DMS114 treated with DMSO at 0.1 percent for 48 hours (cell line): ENCODE results near the gene TTLL11.
"Not testable (repeated sequence)": the region's sequence is repeated elsewhere in the genome, so short reads cannot be mapped to it uniquely, and the experiment has no call there.

Experiments
- DNase-seq: peaks from one replicate; lab custom pipeline; 2025; ENCODE audit not compliant: unreplicated experiment; lab: John Stamatoyannopoulos, UW

TTLL11 gene

DNA sequence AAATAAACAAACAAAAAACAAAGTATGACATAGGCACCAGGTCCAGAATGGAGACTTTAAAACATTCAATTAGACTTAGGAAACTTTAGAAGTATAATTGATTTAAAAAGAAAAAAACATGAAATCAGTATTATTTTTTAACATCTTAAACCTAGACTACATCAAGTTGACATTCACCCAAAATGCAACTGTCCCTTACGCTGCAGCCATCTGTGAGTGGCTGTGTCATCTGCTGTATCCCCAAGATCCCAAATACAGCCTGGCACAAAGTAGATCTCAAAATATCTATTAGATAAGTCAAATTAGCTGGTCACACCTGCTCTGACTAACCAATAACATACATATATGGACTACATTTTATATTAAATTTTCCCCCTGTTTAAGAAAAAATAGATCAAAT lies 7.8 kb downstream of the TTLL11 start:
- no peak for DNase-seq

DNA sequence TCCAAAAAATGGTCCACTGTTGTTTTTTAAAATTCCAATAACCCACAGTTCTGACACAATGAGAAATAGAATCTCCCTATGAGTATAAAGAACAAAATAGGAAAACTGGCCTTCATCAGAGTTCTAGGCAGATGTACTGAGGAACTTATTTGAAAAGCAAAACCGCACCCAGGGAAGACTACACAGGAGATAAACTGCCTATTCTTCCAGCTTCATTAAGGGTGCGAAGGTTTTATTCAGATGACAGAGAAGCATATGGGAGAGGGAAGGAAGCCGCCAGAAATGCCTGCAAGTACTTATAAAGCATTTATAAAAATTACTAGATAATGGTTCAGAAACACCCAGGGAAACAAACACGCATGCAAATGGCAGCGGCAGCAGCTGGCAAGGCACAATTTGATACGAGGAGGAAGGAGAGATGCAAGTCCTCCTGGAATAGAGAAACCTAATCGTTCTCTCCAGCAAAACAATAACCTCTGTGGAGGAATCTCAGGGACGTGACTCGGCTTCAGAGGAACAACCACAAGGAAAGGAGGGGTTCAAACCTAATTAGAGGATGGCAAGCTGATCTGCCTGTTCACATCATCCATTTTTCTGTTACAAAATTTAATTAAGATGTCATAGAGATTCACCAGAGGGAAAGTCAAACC lies 9.0 kb downstream of the TTLL11 start:
- DNase-seq = no peak

DNA sequence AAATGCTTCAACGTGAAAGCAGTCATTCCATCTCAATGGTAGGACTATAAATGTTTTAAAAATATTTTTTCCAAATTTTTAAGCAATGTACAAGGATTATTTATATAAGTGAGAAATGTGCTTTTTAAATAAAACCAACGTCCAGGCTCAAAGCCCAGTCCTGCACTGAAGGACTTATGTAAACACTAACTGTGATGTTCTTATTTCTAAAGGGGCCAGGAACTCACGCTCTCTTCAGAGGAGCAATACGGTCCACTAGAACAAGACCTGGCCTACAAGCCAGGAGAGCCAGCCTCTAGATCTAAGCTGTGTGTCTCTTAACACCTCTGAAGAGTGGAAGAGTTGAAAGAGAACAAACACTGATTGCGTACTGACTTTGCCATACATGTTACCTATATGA lies 12.1 kb downstream of the TTLL11 start:
- no peak for DNase-seq

DNA sequence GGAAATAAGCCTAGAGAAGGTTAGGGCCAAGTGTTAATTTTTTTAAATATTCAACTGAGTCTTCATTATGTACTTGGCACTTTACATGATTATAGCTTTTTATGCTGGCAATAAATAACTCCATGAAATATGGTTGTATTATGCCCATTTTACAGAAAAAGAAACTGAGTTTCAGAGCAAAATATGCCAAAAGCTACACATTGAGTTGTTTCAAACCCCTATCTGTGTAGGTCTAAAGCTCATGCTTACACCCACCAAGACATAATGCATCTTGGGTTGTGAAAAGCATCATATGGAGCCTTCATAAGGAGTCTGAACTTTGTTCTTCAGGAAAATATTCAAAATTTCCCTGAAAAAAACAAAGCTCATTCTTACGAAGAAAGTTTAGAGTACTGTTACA lies 14.6 kb downstream of the TTLL11 start:
- DNase-seq = no peak

DNA sequence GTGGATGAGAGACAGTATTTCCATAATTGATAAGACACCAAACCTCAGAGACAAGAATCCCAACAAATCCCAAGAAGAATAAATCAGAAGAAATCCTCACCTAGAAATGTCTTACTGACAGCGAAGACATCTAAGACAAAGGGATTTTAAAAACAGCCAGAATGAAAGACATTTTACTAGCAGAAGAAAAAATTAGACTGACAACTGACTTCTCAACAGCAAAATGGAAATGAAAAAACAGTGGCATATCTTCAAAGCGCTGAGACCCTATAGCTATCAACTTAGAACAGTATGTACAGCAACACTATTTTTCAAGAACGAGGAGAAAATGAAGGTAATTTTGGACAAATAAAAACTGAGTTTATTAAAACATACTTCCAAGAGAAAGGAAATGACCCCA lies 16.3 kb downstream of the TTLL11 start:
- no peak for DNase-seq

DNA sequence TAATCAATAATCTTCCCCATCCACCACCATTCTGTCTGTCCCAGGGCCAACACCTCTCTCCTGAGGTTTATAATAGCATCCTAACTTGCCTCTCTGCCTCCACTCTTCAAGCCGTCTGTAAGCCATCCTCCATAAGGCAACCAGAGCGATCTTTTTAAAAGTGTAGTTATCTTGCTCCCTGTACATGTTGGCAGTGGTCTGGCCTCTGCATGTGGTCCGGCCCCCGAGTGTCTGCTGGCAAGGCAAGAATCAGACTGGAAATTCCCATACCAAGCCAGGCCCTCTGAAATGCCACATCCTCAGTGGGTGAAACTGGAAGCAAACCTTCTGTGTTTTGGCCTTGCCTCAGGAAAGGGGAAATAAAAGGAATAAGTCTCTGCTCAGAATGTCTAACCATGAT lies 17.0 kb downstream of the TTLL11 start:
- DNase-seq = no peak

DNA sequence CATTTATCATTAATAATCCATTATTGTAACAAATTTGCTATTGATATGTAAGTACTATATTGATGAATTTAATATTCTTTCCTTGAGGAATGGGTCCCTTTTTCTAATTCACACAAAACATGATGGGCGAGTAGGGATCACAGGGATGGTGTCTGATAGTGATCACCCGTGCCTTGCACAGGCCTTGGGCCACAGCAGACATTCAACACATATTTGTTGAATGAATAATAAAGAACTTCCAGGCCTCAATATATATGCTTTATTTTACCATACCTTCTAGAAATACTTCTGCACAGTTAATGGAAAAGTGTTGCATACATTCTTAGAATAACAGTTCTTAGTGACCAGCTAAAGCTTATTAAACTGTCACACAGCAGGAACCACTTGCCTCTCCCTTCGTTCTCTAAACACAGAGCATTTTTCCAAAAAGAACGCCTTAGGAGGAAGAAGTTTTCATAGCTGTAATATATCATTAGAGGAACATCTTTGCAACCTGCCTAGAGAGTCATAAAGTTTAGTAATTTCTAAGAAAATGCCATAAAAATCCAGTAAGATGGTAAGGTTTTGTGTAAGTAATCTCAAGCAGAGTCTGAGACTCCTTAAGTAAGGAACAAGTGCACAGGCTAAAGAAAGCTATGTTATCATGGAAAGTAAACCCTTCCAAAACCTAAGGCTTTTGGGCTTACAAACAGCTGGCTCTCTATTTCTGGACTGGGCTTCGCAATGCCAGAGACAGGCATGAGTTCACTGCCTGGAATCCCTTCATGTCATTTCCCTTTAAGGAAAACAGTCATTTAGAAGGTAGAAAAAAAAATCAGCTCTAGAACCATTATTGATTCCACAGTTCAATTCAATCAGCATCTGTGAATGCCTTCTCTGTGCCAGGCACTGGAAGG lies 17.7 kb downstream of the TTLL11 start:
- no peak for DNase-seq

DNA sequence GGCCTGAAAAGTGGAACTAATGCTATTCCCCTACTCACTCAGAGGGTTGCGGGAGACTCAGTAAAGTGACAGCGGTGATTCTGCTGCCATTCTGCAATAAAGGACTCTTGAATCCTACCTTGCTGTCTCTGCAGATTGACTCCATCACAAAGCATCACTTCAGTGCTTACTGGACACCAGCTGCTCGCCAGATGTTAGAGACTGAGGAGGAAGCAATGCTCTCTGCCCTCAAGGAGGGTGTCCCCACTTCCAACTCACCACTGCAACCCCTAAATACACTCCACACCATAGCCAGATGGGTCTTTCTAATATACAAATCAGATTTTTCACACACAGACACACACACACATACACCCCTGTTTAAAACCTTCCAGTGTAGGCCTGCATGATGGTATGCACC lies 21.4 kb downstream of the TTLL11 start:
- DNase-seq = no peak

DNA sequence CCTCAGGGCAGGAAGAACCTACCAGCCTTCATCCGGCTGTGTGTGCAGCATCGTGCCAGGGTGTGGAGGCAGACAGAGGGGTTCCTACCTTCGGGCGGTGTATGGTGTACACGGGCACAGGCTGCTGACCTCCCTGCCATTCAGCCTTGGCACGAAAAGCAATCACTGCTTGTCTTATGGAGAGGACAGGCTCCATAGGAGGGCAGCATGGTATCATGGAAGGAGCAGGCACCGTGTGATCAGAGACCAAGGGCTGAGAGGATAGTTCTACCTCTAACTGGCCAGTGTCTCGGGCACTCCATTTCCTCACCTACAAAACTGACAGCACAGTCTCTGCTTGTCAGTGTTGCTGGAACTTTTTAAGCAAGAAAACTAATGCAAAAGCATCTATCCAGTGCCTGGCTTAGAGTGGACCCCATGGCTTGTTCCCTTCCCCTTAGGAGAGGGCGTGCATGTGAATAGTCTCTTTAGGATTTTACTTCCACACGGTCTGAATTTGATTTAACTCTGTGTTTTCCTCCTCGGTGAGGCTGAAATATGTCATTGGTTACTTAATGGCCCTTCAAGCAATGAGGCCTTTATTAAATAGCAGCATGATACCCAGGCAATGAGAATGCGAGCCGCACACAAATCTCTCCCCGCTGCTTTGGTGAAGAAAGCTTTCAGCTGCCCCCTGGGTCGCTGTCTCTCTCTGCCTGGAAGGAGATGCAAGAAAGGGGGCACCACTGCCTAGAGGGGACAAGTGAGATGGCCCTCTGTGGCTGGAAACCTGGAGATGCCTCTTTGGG lies 22.2 kb downstream of the TTLL11 start:
- DNase-seq = no peak

DNA sequence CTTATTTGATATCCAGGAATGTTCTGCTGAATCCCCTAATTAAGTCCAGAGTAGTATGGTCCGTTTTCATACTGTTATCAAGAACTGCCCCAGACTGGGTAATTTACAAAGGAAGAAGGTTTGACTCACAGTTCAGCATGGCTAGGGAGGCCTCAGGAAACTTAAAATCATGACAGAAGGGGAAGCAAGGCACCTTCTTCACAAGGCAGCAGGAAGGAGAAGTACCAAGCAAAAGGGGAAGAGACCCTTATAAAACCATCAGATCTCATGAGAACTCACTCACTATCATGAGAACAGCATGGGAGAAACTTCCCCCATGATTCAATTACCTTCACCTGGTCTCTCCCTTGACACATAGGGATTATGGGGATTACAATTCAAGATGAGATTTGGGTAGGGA lies 26.4 kb downstream of the TTLL11 start:
- DNase-seq = not testable (repeated sequence)

DNA sequence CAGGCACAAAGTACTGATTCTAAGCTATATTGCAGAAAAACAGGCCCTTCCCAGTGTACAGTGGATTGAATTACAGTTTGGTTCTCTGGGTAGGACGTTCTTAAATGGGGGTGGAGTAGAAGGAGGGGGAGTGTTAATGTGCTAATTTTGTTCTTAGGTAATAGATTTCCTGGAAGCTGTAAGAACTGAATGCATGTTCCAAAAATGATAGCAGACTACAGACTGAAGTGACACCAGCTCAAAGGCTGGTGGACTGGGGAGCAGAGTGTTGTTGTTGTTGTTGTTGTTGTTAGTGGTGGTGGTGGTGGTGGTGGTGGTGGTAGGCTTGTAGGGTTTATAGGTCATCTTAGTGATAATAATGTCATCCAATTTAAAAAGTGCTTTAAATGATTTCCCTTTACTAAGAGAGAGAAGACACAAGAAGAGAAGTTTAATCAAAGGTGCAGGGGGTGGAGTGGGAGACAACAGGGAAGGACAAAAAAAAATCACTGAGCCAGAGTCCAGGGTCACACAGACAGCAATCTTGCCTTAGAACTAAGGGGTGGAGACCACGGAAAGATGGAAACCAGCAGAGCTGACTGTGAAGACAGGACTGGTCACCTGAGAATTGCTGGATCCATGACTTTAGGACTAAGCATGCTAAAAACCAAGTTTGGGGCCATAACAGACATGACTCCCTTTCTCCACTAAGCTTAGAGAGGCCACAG lies 27.0 kb downstream of the TTLL11 start:
- no peak for DNase-seq

DNA sequence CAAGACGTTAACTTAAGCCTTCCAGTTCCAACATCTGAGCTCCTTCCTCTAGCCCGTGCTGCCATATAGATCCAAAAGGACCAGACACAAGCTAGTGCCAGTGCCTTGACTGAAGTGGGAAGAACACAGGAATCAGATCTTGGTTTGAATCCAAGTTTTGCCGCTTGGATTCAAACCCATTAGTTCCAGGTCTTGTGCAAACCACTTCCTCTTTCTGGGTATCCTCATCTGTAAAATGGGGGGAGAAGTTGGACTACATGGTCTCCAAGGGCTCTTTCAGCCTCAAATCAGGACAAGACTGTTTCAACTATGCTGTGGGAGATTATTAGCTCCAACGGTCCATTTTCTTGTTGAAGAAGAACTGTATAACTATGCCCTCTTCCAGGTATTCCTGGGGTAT lies 32.6 kb downstream of the TTLL11 start:
- DNase-seq = no peak

DNA sequence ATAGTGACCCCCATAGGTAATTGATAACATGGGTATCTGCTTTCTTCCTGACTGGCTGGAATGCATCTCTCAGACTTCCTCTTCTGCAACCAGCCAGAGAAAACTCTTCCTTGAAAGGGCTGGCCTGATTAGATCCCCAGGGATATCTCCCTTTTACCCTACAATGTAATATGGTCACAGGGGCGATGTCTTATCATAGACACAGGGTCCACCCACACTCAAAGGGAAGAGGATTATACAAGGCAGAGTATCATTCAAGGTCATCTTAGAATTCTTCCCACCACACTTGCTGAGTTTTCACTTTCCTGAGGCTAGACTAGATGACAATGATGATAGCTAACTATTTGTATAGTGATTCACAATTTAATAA lies 33.2 kb downstream of the TTLL11 start:
- DNase-seq = no peak

DNA sequence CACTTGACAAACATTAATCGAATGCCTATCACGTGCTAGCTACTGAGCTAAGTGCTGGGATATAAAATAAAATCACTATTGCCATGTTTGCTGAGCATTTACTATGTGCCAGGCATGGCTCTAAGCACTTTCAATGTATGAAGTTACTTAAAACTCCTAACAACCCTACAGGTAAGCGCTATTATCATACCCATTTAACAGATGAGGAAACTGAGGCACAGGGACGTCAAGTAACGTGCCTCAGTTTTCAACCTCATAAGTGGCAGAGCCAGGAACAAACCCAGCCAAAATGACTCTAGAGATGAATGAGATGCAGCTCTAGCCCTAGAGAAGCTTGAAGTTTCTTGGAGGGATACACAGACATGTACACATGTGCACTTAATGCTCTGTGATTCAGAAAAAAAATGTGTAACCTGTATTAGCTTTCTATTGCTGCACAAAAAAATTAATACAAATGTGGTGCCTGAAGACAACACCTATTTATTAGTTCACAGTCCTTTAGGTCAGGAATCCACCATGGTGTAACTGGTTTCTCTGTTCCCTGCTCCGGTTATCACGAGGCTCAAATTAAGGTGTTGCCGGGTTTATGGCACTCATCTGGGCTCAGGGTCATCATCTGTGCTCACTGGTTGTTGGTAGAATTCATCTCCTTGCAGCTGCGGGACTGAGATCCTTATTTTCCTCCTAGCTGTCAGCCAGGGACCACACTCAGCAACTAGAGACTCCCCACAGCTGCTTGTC lies 33.7 kb downstream of the TTLL11 start:
- no peak for DNase-seq

DNA sequence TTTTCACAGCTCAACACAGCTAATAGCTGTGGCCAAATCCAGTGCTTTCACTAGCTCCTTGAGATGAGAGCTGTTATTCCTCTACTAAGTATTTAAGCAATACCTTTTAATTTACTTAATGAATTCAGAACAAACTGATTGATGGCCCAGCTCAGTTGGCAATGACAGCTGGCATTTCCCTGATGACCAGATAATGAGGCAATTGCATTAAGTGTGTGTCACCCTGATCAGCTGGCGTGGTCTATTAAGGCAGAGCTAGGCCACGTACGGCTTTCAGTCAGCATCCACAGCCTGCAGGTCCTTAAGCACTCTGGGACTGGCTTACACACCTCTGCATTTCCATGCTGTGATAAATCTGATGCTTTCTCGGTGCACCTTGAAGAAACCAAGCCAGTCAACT lies 34.4 kb downstream of the TTLL11 start:
- DNase-seq = no peak

DNA sequence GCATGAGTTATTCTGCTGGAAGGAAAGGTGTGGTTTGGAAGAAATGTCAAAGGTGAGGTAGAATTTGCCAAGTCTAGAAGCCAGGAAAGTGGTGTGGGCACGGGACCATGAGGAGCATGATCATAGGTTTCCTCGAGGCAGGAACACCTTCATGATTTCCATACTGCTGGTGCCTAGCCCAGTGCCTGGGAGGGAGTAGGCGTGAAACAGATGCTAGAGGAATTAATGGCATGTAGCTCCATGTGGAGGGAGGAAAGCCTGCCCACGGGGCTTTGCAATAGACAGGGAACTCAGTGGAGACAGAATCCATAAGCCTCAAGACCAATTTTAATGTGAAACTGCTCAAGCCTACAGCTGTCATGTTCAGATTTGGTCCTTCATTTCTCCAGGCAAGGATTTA lies 35.1 kb downstream of the TTLL11 start:
- no peak for DNase-seq

DNA sequence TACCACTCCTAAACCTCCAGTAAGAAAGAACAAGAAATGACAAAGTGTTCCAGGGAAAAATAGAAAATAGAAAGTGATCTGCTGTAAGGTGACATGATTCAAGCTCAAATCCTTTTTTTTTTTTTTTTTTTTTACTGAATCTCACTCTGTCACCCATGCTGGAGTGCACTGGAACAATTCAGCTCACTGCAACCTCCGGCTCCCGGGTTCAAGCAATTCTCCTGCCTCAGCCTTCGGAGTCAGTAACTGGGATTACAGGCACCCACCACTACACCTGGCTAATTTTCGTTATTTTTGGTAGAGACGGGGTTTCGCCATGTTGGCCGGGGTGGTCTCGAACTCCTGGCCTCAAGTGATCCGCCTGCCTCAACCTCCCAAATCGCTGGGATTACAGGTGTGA lies 35.9 kb downstream of the TTLL11 start:
- DNase-seq = no peak

DNA sequence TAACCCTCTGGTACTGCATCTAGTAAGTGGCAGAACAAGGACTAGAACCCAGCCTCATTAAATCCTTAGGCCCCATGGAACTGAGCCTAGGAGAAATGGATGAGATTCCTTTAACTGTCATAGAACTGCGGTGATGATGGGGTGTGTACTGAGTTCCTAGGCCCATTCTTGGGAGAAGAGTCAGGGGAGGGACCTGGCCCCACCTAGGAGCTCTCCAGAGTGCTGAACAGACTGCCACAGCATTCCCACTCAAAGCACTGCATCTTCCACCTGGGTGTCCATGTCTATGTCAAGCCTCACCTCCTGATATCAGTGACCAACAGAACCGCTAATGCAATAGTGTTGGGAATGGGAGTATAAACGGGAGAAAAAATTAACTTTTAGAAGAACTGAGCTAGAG lies 36.6 kb downstream of the TTLL11 start:
- no peak for DNase-seq

DNA sequence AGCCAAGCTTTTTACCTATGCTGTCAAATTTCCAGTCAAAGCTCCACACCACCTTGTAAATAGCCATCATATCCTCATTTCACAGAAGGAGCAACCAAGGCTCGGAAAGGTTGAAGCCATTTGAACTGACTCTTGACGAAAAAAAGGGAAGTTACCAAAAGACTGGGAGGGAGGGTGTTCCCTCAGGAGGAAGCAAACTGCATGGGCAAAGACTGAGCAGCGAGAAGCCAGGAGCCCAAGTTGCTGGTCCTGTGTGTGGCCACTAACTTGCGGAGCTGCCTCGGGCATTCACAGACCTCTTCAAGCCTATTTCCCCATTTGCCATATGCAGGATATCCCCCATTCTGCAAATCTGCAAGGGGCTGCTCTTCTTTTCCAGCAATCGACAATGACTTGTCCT lies 37.4 kb downstream of the TTLL11 start:
- no peak for DNase-seq

DNA sequence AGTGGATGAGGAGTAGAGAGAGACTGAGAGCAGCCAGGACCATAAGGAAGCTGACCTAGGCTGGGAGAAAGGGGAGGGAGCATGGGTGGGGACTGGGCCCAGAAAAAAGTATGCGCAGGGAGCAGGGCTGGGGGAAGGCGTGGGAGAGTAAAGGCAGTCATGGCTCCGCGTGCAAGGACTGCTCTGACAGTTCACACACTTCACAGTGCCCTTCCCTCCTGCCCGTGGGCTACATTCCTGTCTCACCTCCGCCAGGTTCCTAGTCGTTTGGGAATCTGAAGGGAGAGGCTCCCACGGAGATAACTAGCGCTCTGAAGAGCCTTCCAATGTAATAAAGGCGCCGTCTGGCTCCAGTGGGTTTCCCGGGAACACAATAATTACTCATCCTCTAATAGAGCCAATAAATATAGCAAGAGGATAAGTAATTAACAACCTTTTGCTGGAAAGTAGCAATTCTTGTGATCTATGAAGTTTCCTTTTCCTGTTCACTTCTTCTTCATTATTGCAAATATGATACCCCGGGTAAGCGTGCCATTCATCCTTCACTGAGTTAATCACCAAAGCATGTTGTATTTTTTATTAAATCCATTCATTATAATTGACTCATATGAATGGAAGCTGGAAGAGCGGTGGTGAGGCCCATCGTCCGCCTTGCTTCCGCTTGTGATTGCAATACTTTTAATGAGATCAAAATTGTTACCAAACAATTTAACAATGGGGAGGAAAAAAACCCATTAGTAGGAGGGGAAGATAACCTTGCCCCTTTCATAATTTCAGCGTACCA lies 39.3 kb downstream of the TTLL11 start:
- DNase-seq = no peak
